Epithelial cell of proximal tubule (primary cell): ENCODE data around the gene AFAP1. TPM values are rescaled to one million over a fixed set of nuclear protein-coding genes. Genes with fewer than 3 reads are reported as not detected.

Experiments
- DNase-seq: peaks from one replicate; pipeline ENCODE4 v3.0.0-alpha.2; 2011; ENCODE audit warnings: low read depth
- H3K4me3 ChIP-seq: 2 replicates; pipeline ENCODE4 v1.5.1; 2011; ENCODE audit warnings: low read depth, mild to moderate bottlenecking, low read length
- total RNA-seq: library from RNA; depleted of rRNA; stranded (reverse); fragments of >200 nt; gene quantifications from 2 replicates; pipeline ENCODE4 v1.2.3, GENCODE V29; 2015
- TF ChIP-seq, protein P1 (sequence below): conservative IDR thresholded peaks from 2 replicates; pipeline ENCODE4 v1.5.1; 2012; ENCODE audit warnings: low read depth, mild to moderate bottlenecking, low read length

AFAP1 gene
- total RNA-seq, 1 donor from 2014 or later: 26.2 TPM

DNA sequence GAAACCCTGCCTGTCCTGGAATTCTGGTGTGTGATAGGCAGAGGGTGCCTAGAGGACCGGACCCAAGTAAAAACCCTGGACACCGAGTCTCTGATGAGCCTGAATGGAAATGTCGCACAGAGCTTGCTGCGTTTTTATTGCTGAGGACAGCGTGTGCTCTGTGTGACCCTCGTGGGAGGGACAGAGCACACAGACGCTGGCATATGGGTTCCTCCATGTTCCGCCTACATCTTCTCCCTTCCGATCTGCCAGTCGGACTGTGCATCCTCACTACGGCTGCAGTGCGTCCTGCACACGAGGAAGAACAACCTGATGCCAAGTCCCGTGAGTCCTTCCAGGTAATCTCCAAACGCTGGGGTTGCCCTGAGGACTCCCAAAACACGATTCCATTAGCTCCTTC lies 68.3 kb downstream of the AFAP1 start:
- no peak overlapping the region for H3K4me3 ChIP-seq
- no peak for DNase-seq
- TF ChIP-seq, protein P1, sequence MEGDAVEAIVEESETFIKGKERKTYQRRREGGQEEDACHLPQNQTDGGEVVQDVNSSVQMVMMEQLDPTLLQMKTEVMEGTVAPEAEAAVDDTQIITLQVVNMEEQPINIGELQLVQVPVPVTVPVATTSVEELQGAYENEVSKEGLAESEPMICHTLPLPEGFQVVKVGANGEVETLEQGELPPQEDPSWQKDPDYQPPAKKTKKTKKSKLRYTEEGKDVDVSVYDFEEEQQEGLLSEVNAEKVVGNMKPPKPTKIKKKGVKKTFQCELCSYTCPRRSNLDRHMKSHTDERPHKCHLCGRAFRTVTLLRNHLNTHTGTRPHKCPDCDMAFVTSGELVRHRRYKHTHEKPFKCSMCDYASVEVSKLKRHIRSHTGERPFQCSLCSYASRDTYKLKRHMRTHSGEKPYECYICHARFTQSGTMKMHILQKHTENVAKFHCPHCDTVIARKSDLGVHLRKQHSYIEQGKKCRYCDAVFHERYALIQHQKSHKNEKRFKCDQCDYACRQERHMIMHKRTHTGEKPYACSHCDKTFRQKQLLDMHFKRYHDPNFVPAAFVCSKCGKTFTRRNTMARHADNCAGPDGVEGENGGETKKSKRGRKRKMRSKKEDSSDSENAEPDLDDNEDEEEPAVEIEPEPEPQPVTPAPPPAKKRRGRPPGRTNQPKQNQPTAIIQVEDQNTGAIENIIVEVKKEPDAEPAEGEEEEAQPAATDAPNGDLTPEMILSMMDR: no peak

DNA sequence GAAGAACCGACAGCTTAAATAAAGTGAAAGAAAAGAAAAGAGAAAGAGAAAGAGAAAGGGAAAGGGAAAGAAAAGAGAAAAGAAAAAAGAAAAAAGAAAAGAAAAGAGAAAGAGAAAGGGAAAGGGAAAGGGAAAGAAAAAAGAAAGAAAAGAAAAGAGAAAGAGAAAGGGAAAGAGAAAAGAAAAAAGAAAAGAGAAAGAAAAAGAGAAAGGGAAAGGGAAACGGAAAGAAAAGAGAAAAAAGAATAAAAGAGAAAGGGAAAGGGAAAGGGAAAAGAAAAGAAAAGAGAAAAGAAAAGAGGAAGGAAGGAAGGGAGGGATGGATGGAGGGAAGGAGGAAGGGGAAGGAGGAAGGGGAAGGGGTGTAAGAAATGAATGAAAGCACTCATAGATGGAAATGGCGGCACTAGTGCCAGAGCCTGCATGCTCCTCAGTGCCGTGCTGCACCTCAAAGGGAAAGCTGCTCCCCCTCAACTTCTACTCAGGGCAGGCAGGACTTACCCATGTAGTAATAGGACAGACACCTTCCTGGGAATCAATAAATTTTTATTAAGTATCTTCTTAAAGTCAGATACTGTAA lies 70.7 kb downstream of the AFAP1 start:
- TF ChIP-seq, protein P1: no peak
- DNase-seq: no peak
- H3K4me3 ChIP-seq: no peak overlapping the region

DNA sequence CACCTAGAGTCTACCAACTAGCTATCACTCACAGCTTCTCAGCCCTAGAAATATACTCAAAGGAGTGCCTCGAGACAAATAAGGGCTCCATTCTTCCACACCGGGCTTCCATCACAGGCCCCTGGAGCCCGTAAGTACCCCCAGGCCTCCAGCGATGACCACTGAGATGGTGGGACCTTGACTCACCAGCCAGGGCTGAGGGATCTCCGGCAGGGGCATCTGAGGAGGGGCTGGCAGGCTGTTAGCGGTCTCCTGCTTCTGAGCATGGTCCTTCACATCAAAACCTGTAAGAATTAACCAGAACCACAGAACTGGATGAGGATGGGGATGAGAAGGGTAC lies 71.3 kb downstream of the AFAP1 start:
- TF ChIP-seq, protein P1: no peak
- no peak overlapping the region for H3K4me3 ChIP-seq
- DNase-seq: no peak

DNA sequence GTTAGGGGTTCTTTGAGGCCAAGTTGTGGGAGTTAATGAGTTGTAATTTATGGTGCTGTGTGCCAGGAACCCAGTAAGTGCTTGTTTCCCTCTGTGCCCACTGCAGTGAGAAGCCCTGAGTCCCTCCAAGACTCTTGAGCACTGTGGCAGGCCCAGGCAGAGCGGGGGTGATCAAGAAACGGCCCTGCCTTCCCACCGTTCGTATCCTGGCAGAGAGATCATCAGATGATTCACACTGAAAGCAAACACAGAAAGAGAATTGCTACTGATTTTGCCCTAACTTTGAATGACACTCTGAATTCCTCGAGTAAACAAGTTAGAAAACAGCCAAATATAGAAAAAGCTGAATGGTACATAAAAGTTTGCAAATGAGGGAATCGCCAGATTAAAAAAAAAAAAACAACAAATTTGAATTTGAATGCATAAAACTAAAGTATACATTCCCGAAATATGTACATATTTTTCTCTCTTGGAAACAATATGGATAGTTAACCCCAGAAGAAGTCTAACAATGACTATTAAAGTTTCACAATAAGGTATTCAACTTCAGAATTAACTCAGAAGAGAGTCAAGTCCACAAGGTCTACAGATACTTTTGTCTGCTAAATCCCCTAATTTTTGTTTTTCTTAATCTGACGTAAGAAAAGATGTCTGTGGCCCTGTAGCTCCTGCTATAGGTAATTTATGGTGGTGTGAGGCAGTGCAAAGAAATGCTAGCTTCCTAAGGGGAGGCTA lies 71.8 kb downstream of the AFAP1 start:
- H3K4me3 ChIP-seq: no peak overlapping the region
- no peak for DNase-seq
- TF ChIP-seq, protein P1: no peak

DNA sequence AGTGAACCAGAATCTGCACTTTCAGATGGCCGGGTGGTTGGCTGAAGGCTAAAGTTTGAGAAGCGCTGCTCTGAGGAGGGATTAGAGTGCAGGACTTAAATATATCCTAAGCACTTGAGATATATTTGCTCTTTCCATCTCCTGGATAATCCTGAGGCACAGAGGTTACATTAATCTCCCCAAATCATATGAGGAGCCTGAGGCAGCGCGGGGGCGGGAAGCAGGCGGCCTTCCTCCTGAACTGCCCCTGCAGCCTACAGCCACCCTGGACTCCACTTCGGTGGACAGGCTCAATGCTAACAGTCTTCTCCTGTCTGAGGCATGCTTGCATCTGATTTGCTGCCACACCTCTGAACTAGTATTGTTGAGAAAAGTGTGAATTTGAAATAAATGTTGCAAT lies 72.5 kb downstream of the AFAP1 start:
- no peak for DNase-seq
- no peak overlapping the region for H3K4me3 ChIP-seq
- TF ChIP-seq, protein P1: no peak

DNA sequence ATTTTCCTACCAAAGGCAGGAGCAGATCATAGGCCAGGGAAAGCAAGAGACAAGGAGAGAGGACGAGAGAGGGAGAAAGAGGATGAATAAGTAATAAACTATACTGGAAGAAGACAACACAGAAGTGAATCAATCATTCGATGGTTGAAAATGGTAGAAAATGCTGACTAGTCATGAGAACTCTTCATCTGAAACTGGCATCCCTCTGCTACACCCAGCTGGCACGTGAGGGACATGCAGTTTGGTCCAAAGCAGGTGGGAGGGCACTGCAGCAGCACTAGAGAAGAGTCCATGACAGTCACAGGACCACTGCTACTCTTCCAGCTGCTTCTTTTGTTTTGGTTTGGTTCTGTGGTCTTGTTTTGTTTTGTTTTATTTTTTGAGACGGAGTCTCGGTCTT lies 74.1 kb downstream of the AFAP1 start:
- no peak for DNase-seq
- TF ChIP-seq, protein P1: no peak
- H3K4me3 ChIP-seq: no peak overlapping the region

DNA sequence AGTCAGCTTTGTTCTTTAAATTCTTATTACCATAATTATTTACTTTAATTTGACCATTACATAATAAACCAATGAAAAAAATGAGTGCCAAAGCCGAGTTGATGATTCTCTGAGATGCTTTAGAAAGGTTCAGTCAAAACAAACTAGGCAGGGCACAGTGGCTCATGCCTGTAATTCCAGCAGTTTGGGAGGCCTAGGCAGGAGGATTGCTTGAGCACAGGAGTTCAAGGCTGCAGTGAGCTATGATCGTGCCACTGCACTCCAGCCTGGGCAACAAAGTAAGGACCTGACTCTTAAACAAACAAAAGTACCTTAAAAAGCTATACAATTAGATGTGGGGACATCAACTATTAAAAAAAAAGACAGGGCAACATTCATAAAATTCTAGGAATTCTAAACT lies 75.0 kb downstream of the AFAP1 start:
- H3K4me3 ChIP-seq: no peak overlapping the region
- DNase-seq: no peak
- TF ChIP-seq, protein P1: no peak
